Activated T-cell treated with anti-CD3 and anti-CD28 coated beads for 1 hour (primary cell): Measurements from ENCODE around the gene PTER.

ENCODE experiments used
- DNase-seq: peaks from one replicate; pipeline ENCODE4 v3.0.0-alpha.2; 2020; ENCODE audit warnings: low read depth

The PTER gene

DNA sequence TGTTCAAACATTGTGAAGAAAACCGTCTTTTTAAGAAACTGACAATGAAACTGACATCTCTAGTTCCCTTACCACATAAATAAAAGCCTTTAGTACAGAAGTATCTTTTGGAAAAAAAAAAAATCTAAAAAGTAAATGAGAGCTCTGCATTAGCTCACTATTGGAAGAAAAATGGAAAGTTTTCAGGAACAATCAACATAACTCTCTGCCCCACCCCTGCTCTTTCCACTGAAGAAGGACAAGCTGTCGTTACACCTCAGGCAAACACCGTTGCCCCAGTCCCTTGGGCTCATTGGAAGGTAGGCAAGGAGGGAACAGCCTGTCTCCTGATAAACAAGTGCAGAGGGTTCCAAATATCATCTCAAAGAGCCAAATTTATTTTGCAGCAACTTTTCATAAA is 107.3 kb downstream of the PTER start:
- DNase-seq = no peak

- no peak for DNase-seq
Observed at GRCh38 chr10:16544591-16544990, 107.8 kb downstream of the PTER start.

DNA sequence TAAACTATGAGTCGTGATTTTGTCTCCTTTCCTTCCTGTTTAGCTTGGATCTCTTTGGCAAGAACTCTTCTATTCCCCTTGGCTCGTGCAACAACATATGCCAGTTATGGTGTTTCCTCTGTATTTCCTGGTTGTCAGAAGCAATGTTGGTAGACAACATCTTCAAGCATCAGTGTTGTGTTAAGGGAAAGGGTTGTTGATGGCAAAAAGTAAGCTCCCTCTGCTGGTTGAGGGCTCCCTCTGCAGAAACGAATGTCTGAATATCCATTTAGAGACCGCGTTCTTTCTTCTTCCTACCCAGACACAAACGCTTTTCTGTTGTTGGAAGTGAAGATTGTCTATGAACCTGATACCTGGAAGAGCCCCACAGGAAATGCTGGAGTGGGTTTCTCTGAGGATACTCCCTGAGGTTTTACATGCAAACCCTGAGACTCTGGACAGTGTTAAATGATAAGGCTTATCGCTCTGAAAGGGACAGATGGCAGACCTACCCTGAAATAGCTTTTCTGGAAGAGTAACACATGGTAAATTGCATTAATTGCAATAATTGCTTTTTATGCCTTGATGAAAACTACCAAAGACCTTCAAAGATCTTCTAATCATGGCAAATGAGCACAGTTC is 108.4 kb downstream of the PTER start:
- DNase-seq = no peak

- no peak for DNase-seq
Observed at GRCh38 chr10:16547973-16548372, 111.2 kb downstream of the PTER start.

GRCh38 chr10:16559236-16559773 is 122.5 kb downstream of the PTER start:
- DNase-seq = no peak

DNA sequence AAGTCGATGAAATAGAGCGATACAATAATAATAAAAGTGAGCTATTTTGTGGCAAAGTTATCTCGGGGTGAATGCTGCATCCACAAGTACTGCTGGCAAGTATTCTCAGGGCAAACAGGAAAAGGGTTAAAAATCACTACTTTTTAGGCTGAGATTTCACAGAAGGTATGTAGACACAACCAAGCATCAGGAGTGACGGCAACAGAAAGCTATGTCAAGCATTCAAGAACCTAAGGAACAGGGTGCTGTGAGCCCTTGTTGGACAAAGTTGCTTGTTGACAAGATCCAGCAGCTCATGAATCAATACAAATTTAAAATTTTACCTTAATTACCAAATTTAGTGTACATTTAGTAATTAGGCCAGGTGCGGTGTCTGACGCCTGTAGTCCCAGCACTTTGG is 126.1 kb downstream of the PTER start:
- no peak for DNase-seq
